ENCODE measurements around the gene SPRN. TPM values are rescaled to one million over a fixed set of nuclear protein-coding genes. Genes with fewer than 3 reads are reported as not detected.

SPRN gene
- total and polyA plus RNA-seq, 8 donors: 0.18 to 5.2 TPM; not detected in 6

- 87 to 92% (median 90%) methylated on average over 17 of the region's 17 CpGs for WGBS, 5 donors
- Histone ChIP-seq H3K36me3 (peaks cover 0 to 27% (median 6%) of the 10 kb centered on the region in 4 donors), H3K27ac (no peak overlapping the region), H3K9me3 (peaks cover 0 to 4% (median 0%) of the 10 kb centered on the region in 4 donors), H3K4me3 (no peak overlapping the region), H3K27me3 (peaks cover 0 to 11% (median 0%) of the 10 kb centered on the region in 3 donors), H3K4me1 (peaks cover 0 to 3% (median 0%) of the 10 kb centered on the region in 4 donors)
- no peak for DNase-seq
- intact Hi-C loops (cut with DNase I; ENCODE audit: low total_unique reads): no loop called here
- TF ChIP-seq POLR2AphosphoS5 (IDR thresholded peaks at IDR 0.05): no peak
- TF ChIP-seq EP300 (IDR thresholded peaks at IDR 0.05): no peak
- TF ChIP-seq POLR2A (IDR thresholded peaks at IDR 0.05): no peak
- TF ChIP-seq CTCF (IDR thresholded peaks at IDR 0.05): no peak
Measured at GRCh38 chr10:133467286-133467911, 43.0 kb upstream of the SPRN start.

GRCh38 chr10:133466683-133467275, 42.4 kb upstream of the SPRN start:
- Histone ChIP-seq H3K27ac (no peak overlapping the region), H3K36me3 (peaks cover 0 to 30% (median 6%) of the 10 kb centered on the region in 4 donors), H3K4me1 (peaks cover 0 to 3% (median 0%) of the 10 kb centered on the region in 4 donors), H3K9me3 (peaks cover 0 to 4% (median 0%) of the 10 kb centered on the region in 4 donors), H3K27me3 (peaks cover 0 to 11% (median 0%) of the 10 kb centered on the region in 3 donors), H3K4me3 (no peak overlapping the region)
- 92 to 99% (median 94%) methylated on average over 6 to 7 of the region's 7 CpGs for WGBS, 5 donors
- no peak for DNase-seq
- no peak for TF ChIP-seq POLR2A (IDR thresholded peaks at IDR 0.05)
- TF ChIP-seq POLR2AphosphoS5 (IDR thresholded peaks at IDR 0.05): no peak
- no peak for TF ChIP-seq EP300 (IDR thresholded peaks at IDR 0.05)
- TF ChIP-seq CTCF (IDR thresholded peaks at IDR 0.05): no peak
- intact Hi-C loops (cut with DNase I; ENCODE audit: low total_unique reads): no loop called here

- WGBS, 5 donors: 78 to 93% (median 88%) methylated on average over 2 to 7 of the region's 7 CpGs
- Histone ChIP-seq H3K27ac (no peak overlapping the region), H3K36me3 (peaks cover 0 to 30% (median 6%) of the 10 kb centered on the region in 4 donors), H3K27me3 (peaks cover 0 to 11% (median 0%) of the 10 kb centered on the region in 3 donors), H3K4me3 (no peak overlapping the region), H3K4me1 (peaks cover 0 to 3% (median 0%) of the 10 kb centered on the region in 4 donors), H3K9me3 (peaks cover 0 to 4% (median 0%) of the 10 kb centered on the region in 4 donors)
- intact Hi-C loops (cut with DNase I; ENCODE audit: low total_unique reads): no loop called here
- DNase-seq: no peak
- TF ChIP-seq POLR2A (IDR thresholded peaks at IDR 0.05) (no peak), CTCF (IDR thresholded peaks at IDR 0.05) (no peak), POLR2AphosphoS5 (IDR thresholded peaks at IDR 0.05) (no peak), EP300 (IDR thresholded peaks at IDR 0.05) (no peak)
Measured at GRCh38 chr10:133465950-133466474, 41.6 kb upstream of the SPRN start.

GRCh38 chr10:133465191-133465949, 40.9 kb upstream of the SPRN start:
- H3K9me3 ChIP-seq: peaks cover 0 to 4% (median 0%) of the 10 kb centered on the region in 4 donors
- no peak overlapping the region for H3K27ac ChIP-seq
- peak in 1 of 2 donors; percentile 19 for DNase-seq
- H3K4me3 ChIP-seq: no peak overlapping the region
- no peak for TF ChIP-seq EP300 (IDR thresholded peaks at IDR 0.05)
- no peak for TF ChIP-seq POLR2A (IDR thresholded peaks at IDR 0.05)
- no peak for TF ChIP-seq CTCF (IDR thresholded peaks at IDR 0.05)
- TF ChIP-seq POLR2AphosphoS5 (IDR thresholded peaks at IDR 0.05): no peak
- H3K36me3 ChIP-seq: peaks cover 0 to 27% (median 6%) of the 10 kb centered on the region in 4 donors
- intact Hi-C loops (cut with DNase I; ENCODE audit: low total_unique reads): no loop called here
- H3K4me1 ChIP-seq: peaks cover 0 to 3% (median 0%) of the 10 kb centered on the region in 4 donors
- peaks cover 0 to 11% (median 0%) of the 10 kb centered on the region in 3 donors for H3K27me3 ChIP-seq
- 26 to 44% (median 36%) methylated on average over 47 to 55 of the region's 55 CpGs for WGBS, 5 donors

Data from stomach (tissue), 9 donors.